HG02642 (cell line): ENCODE data around the gene DZIP3.
"Not testable (repeated sequence)": the region's sequence is repeated elsewhere in the genome, so short reads cannot be mapped to it uniquely, and the experiment has no call there.

ENCODE experiments used
- ATAC-seq: cut with Tn5 transposase; IDR thresholded peaks from one replicate; pipeline ENCODE4 v1.9.1; 2021; ENCODE audit warnings: mild to moderate bottlenecking; ENCODE audit not compliant: unreplicated experiment, poor library complexity

Gene DZIP3

DNA sequence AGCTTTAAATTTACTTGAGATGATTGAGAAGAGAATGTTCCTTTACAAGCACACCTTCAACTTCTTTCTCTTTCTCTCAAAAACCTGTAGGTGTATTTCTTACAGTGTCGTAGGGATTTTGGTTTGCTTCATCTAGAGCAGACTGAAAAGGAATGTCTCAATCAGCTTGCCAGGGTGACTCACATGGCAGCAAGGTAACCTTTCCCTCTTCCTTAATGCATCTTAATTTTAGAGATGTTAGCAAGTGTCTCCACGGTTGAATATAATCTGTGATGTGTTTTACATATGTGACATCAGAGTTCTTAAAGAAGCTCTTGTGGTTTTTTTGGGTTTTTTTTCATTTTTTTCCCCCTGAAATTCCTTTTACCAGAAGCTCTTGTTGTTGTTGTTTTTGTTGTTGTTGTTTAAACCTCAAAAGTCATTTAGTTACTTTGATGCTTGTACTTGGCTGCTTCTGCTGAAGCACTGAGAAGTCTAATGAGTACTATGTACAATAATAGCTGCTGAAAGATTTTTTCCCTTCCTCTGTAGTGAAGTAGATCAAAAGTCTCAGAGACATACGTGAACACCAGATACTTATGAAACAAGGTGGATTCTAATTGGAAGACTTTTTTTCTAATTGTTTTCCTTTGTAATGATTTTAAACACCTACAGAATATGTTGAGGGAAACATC is 84.6 kb downstream of the DZIP3 start:
- no peak for ATAC-seq

DNA sequence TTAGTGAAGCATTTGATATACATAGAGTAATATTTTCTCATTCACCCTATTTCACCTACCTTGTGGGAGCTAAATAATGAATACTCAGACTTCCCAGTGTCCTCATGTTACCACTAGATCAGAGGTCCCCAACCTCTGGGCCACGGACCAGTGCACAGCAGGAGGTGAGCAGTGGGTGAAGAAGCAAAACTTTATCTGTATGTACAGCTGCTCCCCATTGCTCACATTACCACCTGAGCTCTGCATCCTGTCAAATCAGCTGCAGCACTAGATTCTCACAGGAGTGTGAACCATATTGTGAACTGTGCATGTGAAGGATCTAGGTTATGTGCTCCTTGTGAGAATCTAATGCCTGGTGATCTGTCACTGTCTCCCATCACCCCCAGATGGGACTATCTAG is 88.3 kb downstream of the DZIP3 start:
- no peak for ATAC-seq

DNA sequence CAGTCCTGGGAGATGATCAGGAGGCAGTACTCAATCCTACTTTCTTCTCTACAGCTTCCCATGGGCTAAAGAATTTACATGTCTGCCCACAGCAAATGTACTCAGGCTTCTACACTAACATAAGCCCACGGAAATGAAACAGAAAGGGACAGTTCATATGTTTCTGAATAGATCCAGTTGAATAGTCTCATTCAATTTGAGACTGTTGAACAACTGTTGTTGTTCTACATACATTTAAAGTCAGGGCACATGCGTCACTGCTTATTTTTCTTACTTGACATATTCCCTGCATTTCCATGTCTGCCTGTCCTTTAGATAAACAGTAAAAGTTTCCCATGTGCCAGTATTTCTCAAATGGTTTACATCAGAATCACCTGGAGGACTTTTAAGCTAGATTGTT is 102.8 kb downstream of the DZIP3 start:
- not testable (repeated sequence) for ATAC-seq

DNA sequence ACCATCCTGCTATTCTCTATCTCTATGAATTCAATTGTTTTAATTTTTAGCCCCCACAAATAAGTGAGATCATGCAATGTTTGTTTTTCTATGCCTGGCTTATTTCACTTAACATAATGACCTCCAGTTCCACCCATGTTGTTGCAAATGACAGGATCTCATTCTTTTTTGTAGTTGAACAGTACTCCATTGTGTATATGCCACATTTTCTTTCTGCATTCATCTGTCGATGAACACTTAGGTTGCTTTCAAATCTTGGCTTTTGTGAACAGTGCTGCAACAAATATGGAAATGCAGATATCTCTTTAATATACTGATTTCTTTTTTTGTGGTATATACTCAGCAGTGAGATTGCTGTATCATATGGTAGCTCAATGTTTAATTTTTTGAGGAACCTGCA is 108.9 kb downstream of the DZIP3 start:
- ATAC-seq, result no peak

DNA sequence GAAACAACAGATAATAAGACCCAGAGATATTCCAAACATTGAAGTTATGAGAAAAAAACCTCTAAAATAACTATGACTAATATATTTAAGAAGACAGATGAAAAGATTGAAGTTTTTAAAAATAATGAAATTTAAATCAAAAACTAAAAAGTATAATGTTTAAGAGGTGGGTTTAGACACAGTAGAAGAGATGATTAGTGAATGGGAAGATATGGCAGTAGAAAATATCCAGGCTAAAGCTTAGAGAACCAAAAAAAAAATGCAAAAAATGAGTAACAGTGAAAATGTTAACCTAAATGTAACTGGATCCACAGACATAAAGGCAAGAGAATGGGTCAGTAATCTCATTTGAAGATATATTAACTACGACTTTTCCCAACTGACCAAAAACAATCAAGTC is 115.5 kb downstream of the DZIP3 start:
- no peak for ATAC-seq

DNA sequence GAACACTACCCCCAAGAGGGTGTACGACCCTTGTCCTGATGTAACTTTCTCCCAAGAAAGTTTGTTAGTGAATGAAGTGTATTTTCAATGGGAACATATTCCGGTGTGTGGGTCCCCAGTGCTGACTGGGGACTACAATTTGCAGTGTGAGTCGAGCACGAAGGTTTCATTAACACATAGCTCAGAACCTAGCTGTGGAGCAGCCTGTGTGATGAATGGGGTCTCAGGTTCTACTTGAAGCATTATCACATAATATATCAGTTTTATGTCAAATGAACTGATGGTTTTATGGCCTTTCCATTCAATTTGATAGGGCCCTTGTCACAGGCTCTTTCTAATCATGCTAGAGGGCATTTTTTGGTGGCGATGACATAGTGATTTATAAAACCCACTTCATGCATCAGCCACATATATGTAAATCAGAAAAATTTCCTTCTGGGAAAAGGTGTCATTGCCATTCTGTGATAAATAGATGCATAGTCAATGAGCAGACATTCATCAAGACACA is 123.5 kb downstream of the DZIP3 start:
- no peak for ATAC-seq

DNA sequence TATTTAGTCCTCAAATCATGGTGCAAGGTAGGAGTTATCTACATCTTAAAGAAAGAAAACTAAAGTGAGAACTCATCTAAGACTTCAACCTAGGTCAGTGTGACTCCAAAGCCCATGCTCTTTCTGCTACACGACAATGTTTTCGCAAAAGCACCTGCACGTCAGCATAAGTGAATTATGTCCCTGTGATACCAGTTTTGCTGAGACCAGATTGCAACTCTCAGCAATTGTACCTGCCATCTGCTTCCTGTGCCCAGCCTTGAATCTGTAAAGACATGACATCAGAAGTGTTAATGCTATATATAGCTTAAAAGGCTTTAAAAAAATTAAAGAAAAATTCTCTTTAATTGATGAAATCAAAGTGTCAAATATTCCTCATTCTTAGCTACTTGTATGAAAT is 124.3 kb downstream of the DZIP3 start:
- no peak for ATAC-seq

DNA sequence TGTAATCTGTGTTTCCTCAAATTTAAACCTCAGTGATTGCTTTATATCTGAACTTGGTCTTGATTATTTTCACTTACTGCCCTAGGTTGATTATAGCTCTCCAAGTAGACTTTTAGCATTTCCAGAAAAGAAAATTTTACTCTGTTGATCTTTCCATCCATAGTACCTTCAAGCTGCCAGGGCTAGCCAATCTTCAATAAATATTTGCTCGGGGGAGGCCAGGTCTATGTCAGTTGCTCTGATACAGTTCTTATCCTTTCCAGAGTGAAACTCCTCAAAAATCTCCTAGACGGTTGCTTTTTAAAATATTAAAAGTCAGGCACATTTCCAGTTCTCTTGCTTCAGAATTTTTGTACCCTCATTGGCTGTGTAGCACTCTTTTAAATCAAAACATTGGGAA is 128.9 kb downstream of the DZIP3 start:
- ATAC-seq, result no peak

DNA sequence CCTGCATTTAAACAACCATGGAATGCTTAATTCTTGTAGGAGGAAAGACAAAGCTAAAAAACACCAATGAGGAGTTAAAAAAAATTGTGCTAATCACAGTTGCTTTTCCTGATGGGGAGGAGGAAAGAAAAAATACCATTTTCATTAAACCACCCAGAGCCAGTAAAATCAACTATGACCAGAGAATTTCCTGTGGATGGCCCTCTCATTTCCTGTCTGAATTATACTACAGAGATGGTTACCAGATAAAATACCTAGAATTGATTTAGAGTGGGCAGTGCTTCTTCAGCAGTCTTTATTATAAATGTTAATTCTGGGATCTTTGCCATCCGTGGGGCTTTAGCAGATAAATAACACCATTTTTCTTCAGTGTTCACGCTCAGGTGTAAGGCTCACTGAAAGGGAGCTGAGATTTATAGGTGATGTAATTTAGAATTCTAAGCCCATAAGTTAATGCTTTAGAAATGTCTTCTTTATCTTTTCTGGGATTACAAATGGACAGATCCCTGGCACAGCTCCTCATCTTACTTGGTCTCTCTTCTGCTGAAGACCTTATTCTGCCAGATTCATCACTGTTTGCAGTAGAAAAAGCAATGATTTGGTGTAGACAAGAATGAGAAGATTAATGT is 129.8 kb downstream of the DZIP3 start:
- ATAC-seq, result no peak

DNA sequence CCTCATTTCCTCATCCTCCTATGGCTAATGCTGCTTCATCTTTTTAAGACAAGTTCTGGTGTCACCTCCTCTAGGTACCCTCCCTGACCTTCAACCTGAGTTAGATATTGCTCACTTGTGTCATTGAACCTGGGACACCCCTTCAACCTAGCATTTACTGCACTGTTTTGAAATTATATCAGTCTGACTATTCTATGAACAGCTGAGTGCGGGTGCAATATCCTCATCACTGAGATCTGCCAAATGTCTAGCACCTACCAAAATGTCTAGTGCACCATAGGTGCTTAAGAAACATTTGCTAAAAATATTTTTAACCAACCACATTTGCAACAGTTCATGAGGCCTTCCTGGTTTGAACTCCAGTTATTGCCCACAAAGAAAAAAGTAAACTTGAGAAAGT is 133.2 kb downstream of the DZIP3 start:
- ATAC-seq, result no peak

DNA sequence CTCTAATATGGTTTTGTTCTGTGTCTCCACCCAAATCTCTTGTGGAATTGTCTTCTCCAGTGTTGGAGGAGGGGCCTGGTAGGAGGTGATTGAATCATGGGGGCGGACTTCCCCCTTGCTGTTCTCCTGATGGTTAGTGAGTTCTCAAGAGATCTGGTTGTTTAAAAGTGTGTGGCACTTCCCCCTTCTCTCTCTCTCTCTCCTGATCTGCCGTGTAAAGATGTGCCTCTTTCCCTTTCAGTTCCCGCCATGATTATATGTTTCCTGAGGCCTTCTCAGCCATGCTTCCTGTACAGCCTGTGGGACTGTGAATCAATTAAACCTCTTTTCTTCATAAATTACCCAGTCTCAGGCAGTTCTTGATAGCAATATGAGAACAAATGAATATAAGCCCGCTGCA is 134.6 kb downstream of the DZIP3 start:
- ATAC-seq, result no peak

DNA sequence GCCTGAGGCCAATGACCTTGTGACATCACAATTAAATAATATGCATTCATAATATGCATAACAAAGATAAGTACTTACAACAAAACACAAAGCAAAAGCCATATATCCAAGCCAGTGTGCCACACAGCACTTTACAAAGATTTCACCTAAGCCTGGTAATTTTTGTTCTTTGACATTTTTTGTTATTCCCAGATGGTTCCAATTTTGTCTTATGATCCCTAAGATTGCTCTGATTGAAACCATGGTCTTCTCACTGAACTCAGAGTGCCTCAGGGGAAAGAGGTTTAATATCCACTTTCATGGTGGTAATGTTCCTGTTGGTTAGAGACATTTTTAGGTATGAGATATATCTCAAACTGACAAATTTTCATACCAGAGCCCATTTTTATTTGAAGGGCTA is 138.6 kb downstream of the DZIP3 start:
- no peak for ATAC-seq

DNA sequence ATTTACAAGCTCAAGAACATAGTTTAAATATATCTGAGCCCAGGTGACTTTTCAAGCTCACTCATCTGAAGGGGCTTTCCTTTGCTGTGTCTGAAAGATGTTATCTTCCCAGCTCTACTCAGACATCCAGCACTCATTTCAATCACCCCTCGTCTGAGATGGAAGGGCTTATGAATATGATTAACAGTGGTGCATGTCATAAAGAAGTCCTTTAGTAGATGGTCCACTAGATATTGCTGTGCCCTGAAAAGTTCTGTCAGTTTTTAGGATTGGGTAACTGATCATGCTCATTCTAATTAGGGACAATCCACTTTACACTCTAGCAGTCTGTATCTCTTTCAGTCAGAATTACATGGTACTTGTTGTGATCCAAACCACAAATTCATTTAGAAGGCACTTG is 139.4 kb downstream of the DZIP3 start:
- no peak for ATAC-seq

DNA sequence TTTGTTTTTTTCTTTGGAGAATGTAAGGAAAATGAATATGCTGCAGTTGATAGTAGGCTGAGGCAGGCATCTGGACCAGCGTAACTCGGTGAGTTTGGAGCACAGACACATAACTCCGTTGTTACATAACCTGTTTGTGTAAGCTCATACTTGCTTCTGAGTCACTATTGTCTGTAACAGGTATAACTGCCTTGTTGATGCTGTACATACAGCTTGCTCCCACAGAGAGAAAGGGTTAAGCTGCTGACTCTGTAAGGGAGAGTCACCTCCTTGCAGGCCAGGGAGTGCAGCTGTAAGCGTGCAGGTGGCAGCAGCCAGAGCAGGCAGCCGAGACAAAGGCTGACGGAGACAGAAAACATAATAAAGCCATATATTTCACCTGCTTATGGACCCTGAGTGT is 147.3 kb downstream of the DZIP3 start:
- ATAC-seq, result no peak

DNA sequence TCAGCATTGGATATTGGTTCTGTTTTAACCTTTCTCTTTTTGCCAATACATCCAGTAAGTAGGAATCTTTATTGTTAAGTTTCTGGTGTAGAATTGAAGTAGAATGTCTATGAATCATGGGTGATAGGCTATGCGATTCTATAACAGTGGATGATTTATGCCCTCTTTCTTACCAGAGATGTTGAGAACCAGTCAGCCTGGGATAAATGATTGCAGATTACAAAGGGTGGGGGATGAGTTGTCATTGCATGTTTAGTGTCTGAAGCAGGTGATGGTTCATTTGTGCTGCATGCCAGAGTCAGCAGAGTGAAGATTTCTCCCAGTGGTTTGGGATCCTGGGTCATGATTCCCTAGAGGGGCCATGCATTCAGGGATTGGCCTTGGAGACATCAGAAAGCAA is 153.4 kb downstream of the DZIP3 start:
- ATAC-seq, result no peak
